GM18498 (cell line): ENCODE results near the gene HNMT.

Experiments used
- ATAC-seq: cut with Tn5 transposase; IDR thresholded peaks from one replicate; pipeline ENCODE4 v1.9.1; 2021; ENCODE audit warnings: mild to moderate bottlenecking, moderate library complexity; ENCODE audit not compliant: unreplicated experiment

The HNMT gene

GRCh38 chr2:138009622-138010021, 45.3 kb downstream of the HNMT start:
- no peak for ATAC-seq

GRCh38 chr2:138010890-138011289, 46.6 kb downstream of the HNMT start:
- no peak for ATAC-seq

- no peak for ATAC-seq
These were observed 47.8 kb downstream of the HNMT start for GRCh38 chr2:138012082-138012481.

GRCh38 chr2:138012968-138013367, 48.7 kb downstream of the HNMT start:
- no peak for ATAC-seq

- ATAC-seq: no peak
These were observed 49.4 kb downstream of the HNMT start for GRCh38 chr2:138013639-138014038.

GRCh38 chr2:138015494-138015893, 51.2 kb downstream of the HNMT start:
- ATAC-seq: no peak

GRCh38 chr2:138016351-138017087, 52.2 kb downstream of the HNMT start:
- no peak for ATAC-seq

GRCh38 chr2:138017824-138018223, 53.6 kb downstream of the HNMT start:
- ATAC-seq: no peak

- ATAC-seq: no peak
These were observed 54.8 kb downstream of the HNMT start for GRCh38 chr2:138018866-138019688.

- ATAC-seq: no peak
These were observed 56.2 kb downstream of the HNMT start for GRCh38 chr2:138020432-138020831.

- no peak for ATAC-seq
These were observed 56.9 kb downstream of the HNMT start for GRCh38 chr2:138021154-138021553.

GRCh38 chr2:138023298-138023697, 59.0 kb downstream of the HNMT start:
- ATAC-seq: no peak

- no peak for ATAC-seq
These were observed 59.7 kb downstream of the HNMT start for GRCh38 chr2:138023976-138024375.

- ATAC-seq: no peak
These were observed 62.1 kb downstream of the HNMT start for GRCh38 chr2:138026111-138027020.

- ATAC-seq: no peak
These were observed 64.3 kb downstream of the HNMT start for GRCh38 chr2:138028538-138028937.

- ATAC-seq: no peak
These were observed 65.0 kb downstream of the HNMT start for GRCh38 chr2:138029276-138029675.

GRCh38 chr2:138030459-138030858, 66.2 kb downstream of the HNMT start:
- ATAC-seq: peak; percentile 68

- ATAC-seq: no peak
These were observed 68.1 kb downstream of the HNMT start for GRCh38 chr2:138032334-138032733.

GRCh38 chr2:138034536-138034935, 70.3 kb downstream of the HNMT start:
- no peak for ATAC-seq

GRCh38 chr2:138035608-138036217, 71.4 kb downstream of the HNMT start:
- no peak for ATAC-seq

- ATAC-seq: no peak
These were observed 72.2 kb downstream of the HNMT start for GRCh38 chr2:138036522-138036921.
